Kidney tubule cell (primary cell): Measurements from ENCODE around the gene GOLGA3.

Experiments
- DNase-seq: peaks from one replicate; pipeline ENCODE4 v3.0.0-alpha.2; 2018; ENCODE audit warnings: low spot score

Gene GOLGA3

DNA sequence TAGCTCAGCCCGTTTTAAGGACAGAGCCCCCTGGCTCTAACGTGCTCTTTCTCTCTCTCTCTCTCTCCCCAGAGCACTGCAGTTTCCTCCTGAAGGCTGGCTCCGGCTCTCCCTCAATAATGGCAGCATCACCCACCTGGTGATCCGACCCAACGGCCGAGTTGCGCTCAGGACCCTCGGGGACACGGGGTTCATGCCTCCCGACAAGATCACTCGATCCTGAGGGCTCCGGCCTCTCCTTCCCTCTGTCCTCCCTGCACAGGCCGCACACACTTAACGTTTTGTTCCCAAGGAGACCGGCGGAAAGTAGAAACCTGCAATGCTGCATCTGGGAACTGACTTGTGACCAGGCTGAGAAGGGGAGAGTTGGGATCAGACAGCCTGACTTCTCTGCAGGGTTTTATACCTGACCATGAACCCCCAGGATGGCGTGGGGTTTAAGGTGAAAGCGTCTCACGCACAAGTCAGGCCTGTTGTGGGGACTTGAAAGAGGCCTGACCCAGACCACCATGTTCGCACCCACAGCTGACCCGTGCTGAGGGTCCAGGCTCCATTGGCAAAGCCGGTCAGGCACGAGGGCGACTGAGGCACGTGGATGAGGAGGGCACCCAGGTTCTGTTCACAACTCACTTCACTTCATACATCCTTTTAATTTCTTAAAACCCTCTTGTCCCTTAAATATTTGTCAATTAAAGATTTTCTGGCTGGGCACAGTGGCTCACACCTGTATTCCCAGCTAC is 107.9 kb downstream of the GOLGA3 start:
- DNase-seq = no peak

DNA sequence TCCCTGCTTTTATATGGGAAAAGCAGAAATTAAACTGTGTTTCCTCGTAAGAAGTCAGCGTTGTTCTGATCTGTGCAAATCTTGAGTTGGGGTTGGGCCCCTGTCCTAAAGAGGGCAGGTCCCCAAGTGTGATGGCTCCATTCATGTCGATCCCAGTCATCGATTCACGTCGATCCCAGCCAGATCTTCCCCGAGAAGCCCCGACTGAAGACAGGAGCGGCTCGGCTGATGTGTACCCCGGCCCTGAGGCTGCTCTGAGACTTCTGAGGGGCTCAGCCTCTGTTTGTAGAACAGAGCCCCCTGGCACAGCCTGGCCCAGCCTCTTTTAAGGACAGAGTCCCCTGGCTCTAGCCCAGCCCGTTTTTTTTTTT is 108.7 kb downstream of the GOLGA3 start:
- no peak for DNase-seq

GRCh38 chr12:132719141-132719953 is 109.3 kb downstream of the GOLGA3 start:
- DNase-seq = peak; percentile 37
